ENCODE results near the gene KLHL29. TPM values are rescaled to one million over a fixed set of nuclear protein-coding genes. Genes with fewer than 3 reads are reported as not detected.

KLHL29 gene
- polyA plus RNA-seq, 1 of the 3 experiments (the other 2 are of a cell fraction), result 4.6 TPM

- H3K4me1 ChIP-seq (ENCODE audit: control insufficient read depth in 1 of 2, insufficient read depth in 2 of 2, low read depth in 1 of 2, low read length in 1 of 2), result peaks cover 17 to 28% of the 10 kb centered on the region in 2 experiments; a peak in 3 of 4 replicates
- H3F3A ChIP-seq (replicated peaks; ENCODE audit: insufficient read depth), result no peaks in the 10 kb centered on the region
- H3K4me3 ChIP-seq (ENCODE audit: low read depth in 2 of 2, low read length in 1 of 2), result no peak overlapping the region
- ChIA-PET CTCF (interaction anchor here (1.1 to 2.2 kb wide), 4 partner anchors 9 to 18 kb away, joined by 4 to 7 read pairs (median 5); no protein-coding TSS in a partner anchor), POLR2A (no interaction called here)
- H3K4me2 ChIP-seq, result peak overlapping the region; percentile 39
- peak overlapping the region in 1 of 2 experiments; percentile 55; a peak in 2 of 4 replicates for H3K27ac ChIP-seq (ENCODE audit: low read depth in 2 of 2, low read length in 1 of 2)
- H3K79me2 ChIP-seq (ENCODE audit: insufficient read depth), result no peaks in the 10 kb centered on the region
- H3K9me3 ChIP-seq, result no peaks in the 10 kb centered on the region
- no peak for TF ChIP-seq EZH2phosphoT487 (IDR thresholded peaks at IDR 0.05; ENCODE audit: borderline replicate concordance, low read depth)
- TF ChIP-seq POLR2AphosphoS5 (IDR thresholded peaks at IDR 0.05; ENCODE audit: low read depth, low read length), result no peak
- TF ChIP-seq, protein P1, sequence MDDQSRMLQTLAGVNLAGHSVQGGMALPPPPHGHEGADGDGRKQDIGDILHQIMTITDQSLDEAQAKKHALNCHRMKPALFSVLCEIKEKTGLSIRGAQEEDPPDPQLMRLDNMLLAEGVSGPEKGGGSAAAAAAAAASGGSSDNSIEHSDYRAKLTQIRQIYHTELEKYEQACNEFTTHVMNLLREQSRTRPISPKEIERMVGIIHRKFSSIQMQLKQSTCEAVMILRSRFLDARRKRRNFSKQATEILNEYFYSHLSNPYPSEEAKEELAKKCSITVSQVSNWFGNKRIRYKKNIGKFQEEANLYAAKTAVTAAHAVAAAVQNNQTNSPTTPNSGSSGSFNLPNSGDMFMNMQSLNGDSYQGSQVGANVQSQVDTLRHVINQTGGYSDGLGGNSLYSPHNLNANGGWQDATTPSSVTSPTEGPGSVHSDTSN (IDR thresholded peaks at IDR 0.05), result peak; percentile 65
- TF ChIP-seq GABPA (IDR thresholded peaks at IDR 0.05; ENCODE audit: low read depth), result no peak
- TF ChIP-seq RCOR1 (IDR thresholded peaks at IDR 0.05; ENCODE audit: low read length), result no peak
- H3K36me3 ChIP-seq (replicated peaks in 1 of 2; ENCODE audit: control insufficient read depth in 1 of 2, insufficient read depth in 2 of 2, low read length in 1 of 2), result no peaks in the 10 kb centered on the region
- H3K9ac ChIP-seq, result peak overlapping the region; percentile 33; the same call in 1 of the 2 replicates
- peak overlapping the region; percentile 71; the same call in 1 of the 2 replicates for H2AFZ ChIP-seq (ENCODE audit: low read depth)
- H3K27me3 ChIP-seq (ENCODE audit: insufficient read depth), result no peaks in the 10 kb centered on the region
- no peaks in the 10 kb centered on the region for H3K9me2 ChIP-seq
- H4K20me1 ChIP-seq (ENCODE audit: insufficient read depth), result no peaks in the 10 kb centered on the region
- no peak for DNase-seq
- 88% methylated on average over 20 of the region's 20 CpGs for WGBS (ENCODE audit: low lambda C conversion rate)
These were observed 138.6 kb downstream of the KLHL29 start for GRCh38 chr2:23523373-23524260.

- H3K9me2 ChIP-seq, result no peaks in the 10 kb centered on the region
- peaks cover 12 to 28% of the 10 kb centered on the region in 2 experiments; a peak in 3 of 4 replicates for H3K4me1 ChIP-seq (ENCODE audit: control insufficient read depth in 1 of 2, insufficient read depth in 2 of 2, low read depth in 1 of 2, low read length in 1 of 2)
- H3K9me3 ChIP-seq, result no peaks in the 10 kb centered on the region
- no peaks in the 10 kb centered on the region for H3K79me2 ChIP-seq (ENCODE audit: insufficient read depth)
- ChIA-PET POLR2A (no interaction called here), CTCF (interaction anchor here (1.0 to 2.2 kb wide), 4 partner anchors 9 to 120 kb away, joined by 3 to 7 read pairs (median 4); no protein-coding TSS in a partner anchor)
- H3K27me3 ChIP-seq (ENCODE audit: insufficient read depth), result no peaks in the 10 kb centered on the region
- no peaks in the 10 kb centered on the region for H4K20me1 ChIP-seq (ENCODE audit: insufficient read depth)
- no peaks in the 10 kb centered on the region for H3F3A ChIP-seq (replicated peaks; ENCODE audit: insufficient read depth)
- DNase-seq, result no peak
- peak overlapping the region; percentile 33; the same call in 1 of the 2 replicates for H3K9ac ChIP-seq
- no peak overlapping the region for H3K4me3 ChIP-seq (ENCODE audit: low read depth in 2 of 2, low read length in 1 of 2)
- peak overlapping the region; percentile 71 for H2AFZ ChIP-seq (ENCODE audit: low read depth)
- peak overlapping the region in 1 of 2 experiments; percentile 55; a peak in 2 of 4 replicates for H3K27ac ChIP-seq (ENCODE audit: low read depth in 2 of 2, low read length in 1 of 2)
- H3K4me2 ChIP-seq, result peak overlapping the region; percentile 39
- 49% methylated on average over 18 of the region's 19 CpGs for WGBS (ENCODE audit: low lambda C conversion rate)
- H3K36me3 ChIP-seq (replicated peaks in 1 of 2; ENCODE audit: control insufficient read depth in 1 of 2, insufficient read depth in 2 of 2, low read length in 1 of 2), result no peaks in the 10 kb centered on the region
- TF ChIP-seq ELF1 (IDR thresholded peaks at IDR 0.05) (peak; percentile 54), EZH2phosphoT487 (IDR thresholded peaks at IDR 0.05; ENCODE audit: borderline replicate concordance, low read depth) (no peak), GATA2 (CRISPR knock-in tag; IDR thresholded peaks at IDR 0.05) (no peak), RCOR1 (IDR thresholded peaks at IDR 0.05; ENCODE audit: low read length) (no peak), CTCF (IDR thresholded peaks at IDR 0.05) (no peak), FOXM1 (IDR thresholded peaks at IDR 0.05; ENCODE audit: low read depth) (no peak), RFX5 (IDR thresholded peaks at IDR 0.05; ENCODE audit: low read length) (no peak), POLR2AphosphoS5 (IDR thresholded peaks at IDR 0.05; ENCODE audit: low read depth, low read length) (no peak; the same call in 1 of the 2 replicates), RAD21 (IDR thresholded peaks at IDR 0.05; ENCODE audit: low read length) (no peak), NRF1 (IDR thresholded peaks at IDR 0.05; ENCODE audit: low read depth, low read length) (no peak), RXRA (IDR thresholded peaks at IDR 0.05; ENCODE audit: borderline replicate concordance, low read depth) (peak; percentile 25; the same call in 1 of the 2 replicates), GABPA (IDR thresholded peaks at IDR 0.05; ENCODE audit: low read depth) (peak; percentile 24), JUND (IDR thresholded peaks at IDR 0.05) (peak; percentile 71; the same call in 1 of the 2 replicates), CHD2 (IDR thresholded peaks at IDR 0.05; ENCODE audit: low read length, partially characterized antibody) (no peak), SMC3 (IDR thresholded peaks at IDR 0.05; ENCODE audit: low read depth, low read length) (no peak), FOSL2 (IDR thresholded peaks at IDR 0.05; ENCODE audit: borderline replicate concordance, low read depth) (peak; percentile 79; the same call in 1 of the 2 replicates), NFIC (IDR thresholded peaks at IDR 0.05; ENCODE audit: borderline replicate concordance) (peak; percentile 76; the same call in 1 of the 2 replicates)
- TF ChIP-seq, protein P2, sequence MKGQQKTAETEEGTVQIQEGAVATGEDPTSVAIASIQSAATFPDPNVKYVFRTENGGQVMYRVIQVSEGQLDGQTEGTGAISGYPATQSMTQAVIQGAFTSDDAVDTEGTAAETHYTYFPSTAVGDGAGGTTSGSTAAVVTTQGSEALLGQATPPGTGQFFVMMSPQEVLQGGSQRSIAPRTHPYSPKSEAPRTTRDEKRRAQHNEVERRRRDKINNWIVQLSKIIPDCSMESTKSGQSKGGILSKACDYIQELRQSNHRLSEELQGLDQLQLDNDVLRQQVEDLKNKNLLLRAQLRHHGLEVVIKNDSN (IDR thresholded peaks at IDR 0.05; ENCODE audit: borderline replicate concordance, low read depth), result no peak
- TF ChIP-seq, protein P3, sequence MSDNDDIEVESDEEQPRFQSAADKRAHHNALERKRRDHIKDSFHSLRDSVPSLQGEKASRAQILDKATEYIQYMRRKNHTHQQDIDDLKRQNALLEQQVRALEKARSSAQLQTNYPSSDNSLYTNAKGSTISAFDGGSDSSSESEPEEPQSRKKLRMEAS (IDR thresholded peaks at IDR 0.05; ENCODE audit: low read depth), result peak; percentile 85
- TF ChIP-seq, protein P1 (IDR thresholded peaks at IDR 0.05), result peak; percentile 96
These were observed 139.3 kb downstream of the KLHL29 start for GRCh38 chr2:23524261-23524706.

Data from SK-N-SH (cell line).